Activated T-helper 2 cell treated with anti-CD3 and anti-CD28 coated beads, Interferon-gamma antibody, Interleukin-2, Interleukin-4, amounts not matched to agents 10 μg/mL and 5 μg/mL and 100 μg/mL, durations not matched to agents 14 hours and 24 hours and 36 hours (primary cell): ENCODE results near the gene ZIC2. TPM values are rescaled to one million over a fixed set of nuclear protein-coding genes. Genes with fewer than 3 reads are reported as not detected.
A peak's percentile ranks its signal among the peaks of the same experiment; 100 is the strongest.

ENCODE experiments used
- DNase-seq: peaks from one replicate; pipeline ENCODE4 v3.0.0; 2021; ENCODE audit warnings: low spot score
- H3K27ac Mint-ChIP-seq: one replicate; pipeline ENCODE4 v1.8.0; 2021; ENCODE audit warnings: mixed read lengths
- H3K27me3 Mint-ChIP-seq: one replicate; pipeline ENCODE4 v1.8.0; 2021; ENCODE audit warnings: low read depth, mixed read lengths
- H3K36me3 Mint-ChIP-seq: one replicate; pipeline ENCODE4 v1.8.0; 2021; ENCODE audit warnings: low read depth, mixed read lengths
- H3K4me1 Mint-ChIP-seq: one replicate; pipeline ENCODE4 v1.8.0; 2021; ENCODE audit warnings: low read depth, mixed read lengths
- H3K4me3 Mint-ChIP-seq: one replicate; pipeline ENCODE4 v1.8.0; 2021; ENCODE audit warnings: low read depth, mild to moderate bottlenecking, moderate library complexity, mixed read lengths
- H3K9me3 Mint-ChIP-seq: one replicate; pipeline ENCODE4 v1.8.0; 2021; ENCODE audit warnings: mixed read lengths
- intact Hi-C: fragments of 100-400 bp; cut with micrococcal nuclease; formaldehyde crosslinking; loops from one replicate; pipeline ENCODE4 v1.15.1; 2023
- total RNA-seq: library from RNA; stranded (reverse); gene quantifications from 2 replicates; pipeline ENCODE4 v1.2.3, GENCODE V29; 2022

ZIC2 gene
- total RNA-seq, 1 donor from 2014 or later: not detected

DNA sequence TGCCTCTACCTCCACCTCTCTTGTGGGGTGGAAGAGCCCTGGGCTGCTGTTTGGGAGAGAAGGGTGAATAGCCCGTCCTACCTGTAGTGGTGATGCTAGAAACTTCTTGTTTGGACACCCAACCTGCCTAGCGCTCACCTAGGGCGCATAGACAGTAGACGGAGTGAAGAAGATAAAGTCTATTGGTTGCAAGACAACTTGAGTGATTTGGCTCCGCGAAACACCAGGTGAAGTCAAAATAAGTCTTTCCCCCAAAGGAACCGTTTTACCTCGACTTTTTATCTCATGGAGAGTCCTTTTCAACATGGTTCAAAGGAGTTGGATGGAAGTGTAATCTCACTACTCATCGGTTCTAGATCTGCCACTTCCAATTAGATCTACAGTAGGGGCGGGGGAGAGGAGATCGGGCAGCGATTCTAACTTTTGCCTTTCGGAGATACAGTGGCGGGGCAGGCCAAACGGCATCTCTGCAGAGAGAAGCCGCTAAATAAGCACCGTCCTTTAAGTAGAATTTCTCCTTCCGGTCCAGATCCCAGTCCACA is 9.3 kb upstream of the ZIC2 start:
- DNase-seq: no peak
- Mint-ChIP-seq H3K9me3 (peaks cover 4% of the 10 kb centered on the region), H3K4me3 (no peak overlapping the region), H3K4me1 (peaks cover 8% of the 10 kb centered on the region), H3K27ac (peak overlapping the region; percentile 42), H3K27me3 (peaks cover 74% of the 10 kb centered on the region), H3K36me3 (peaks cover 3% of the 10 kb centered on the region)
- intact Hi-C loops: loop anchor here (5.0 kb wide), 2 partner anchors 75 to 1945 kb away; no protein-coding TSS in a partner anchor

DNA sequence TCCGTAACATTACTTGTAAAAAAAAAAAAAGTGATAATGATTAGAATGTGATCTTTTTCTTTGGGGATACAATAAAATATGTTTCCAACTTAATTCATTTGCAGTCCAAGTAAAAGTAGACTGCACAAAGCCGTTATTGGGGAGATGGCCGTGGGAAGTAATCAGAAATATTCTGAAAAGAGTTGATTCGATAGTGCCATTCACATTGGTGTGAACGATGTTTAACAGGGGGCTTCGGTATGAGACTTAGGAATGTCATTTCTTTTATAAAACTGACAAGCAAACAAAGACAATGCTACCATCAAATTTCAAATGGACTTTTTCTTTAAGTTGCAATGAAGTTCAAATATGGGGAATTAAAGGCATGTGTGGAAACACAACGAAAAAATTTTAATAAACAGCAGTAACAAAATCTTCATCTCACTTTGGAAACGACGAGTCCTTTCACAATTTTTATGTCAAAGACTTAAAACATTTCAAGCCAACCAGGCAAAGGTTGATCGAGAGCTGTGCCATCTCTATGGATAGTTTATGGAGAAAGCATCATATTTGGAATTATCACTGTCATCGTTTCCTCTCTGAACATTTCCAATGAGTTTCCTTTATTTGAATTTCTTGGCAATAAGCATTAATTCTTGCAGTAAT is 8.3 kb upstream of the ZIC2 start:
- Mint-ChIP-seq H3K36me3 (peaks cover 3% of the 10 kb centered on the region), H3K27ac (no peak overlapping the region), H3K9me3 (peaks cover 4% of the 10 kb centered on the region), H3K4me3 (no peak overlapping the region), H3K27me3 (peaks cover 76% of the 10 kb centered on the region), H3K4me1 (peaks cover 6% of the 10 kb centered on the region)
- intact Hi-C loops: loop anchor here (5.0 kb wide), 2 partner anchors 76 to 1944 kb away; no protein-coding TSS in a partner anchor
- DNase-seq: no peak

DNA sequence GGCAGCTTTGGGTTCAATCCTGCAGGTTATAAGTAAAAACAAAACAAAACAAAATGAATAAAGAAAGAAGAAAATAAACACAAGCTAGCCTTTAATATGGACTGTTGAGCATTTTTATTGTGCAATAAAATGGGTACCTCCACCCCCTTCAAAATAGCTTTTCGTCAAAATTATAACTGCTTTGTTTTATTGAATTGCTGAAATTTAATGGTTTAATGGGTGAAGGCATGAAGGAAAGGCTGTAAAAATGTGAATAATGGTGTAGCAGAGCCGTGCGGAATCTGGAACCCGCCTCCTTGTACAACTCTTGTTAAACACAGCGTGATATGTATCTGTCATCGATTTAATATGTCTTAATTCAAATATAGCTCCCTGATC is 7.8 kb upstream of the ZIC2 start:
- Mint-ChIP-seq H3K27ac (no peak overlapping the region), H3K9me3 (peaks cover 4% of the 10 kb centered on the region), H3K4me3 (no peak overlapping the region), H3K27me3 (peaks cover 81% of the 10 kb centered on the region), H3K36me3 (peaks cover 3% of the 10 kb centered on the region), H3K4me1 (peaks cover 6% of the 10 kb centered on the region)
- intact Hi-C loops: loop anchor here (2.0 to 5.0 kb wide), 4 partner anchors 15 to 1944 kb away; no protein-coding TSS in a partner anchor
- DNase-seq: no peak

DNA sequence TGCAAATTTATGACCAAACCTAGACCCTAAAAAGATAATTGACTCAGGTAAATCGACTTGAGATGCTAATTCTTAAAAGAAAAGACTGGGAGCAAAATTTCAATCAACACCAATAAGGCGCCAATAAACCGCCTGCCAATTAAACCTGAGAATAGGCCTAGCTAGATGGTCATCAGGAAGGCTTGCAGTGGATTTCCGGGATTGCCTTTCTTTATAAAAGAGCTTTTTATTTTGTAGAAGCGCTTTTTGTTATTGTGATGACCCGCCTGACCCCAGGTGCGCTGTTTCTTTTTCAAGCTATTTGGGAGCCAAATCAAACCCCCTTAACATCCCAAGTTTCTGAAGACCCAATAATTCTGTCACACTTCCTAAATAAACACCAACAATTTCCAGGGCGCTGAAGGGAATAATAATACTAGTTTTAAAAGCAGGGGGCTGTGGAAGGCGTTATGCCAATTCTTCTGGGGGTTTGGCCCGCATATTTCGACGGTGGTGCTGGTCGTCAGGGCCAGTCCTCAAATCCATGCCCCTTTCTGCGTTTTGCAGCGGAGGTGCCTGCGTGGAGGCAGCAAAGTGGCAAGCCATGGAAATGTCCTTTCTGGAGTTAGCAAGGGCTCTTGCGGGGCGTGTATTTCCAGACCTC is 7.2 kb upstream of the ZIC2 start:
- H3K9me3 Mint-ChIP-seq: peaks cover 4% of the 10 kb centered on the region
- DNase-seq: no peak
- H3K27ac Mint-ChIP-seq: no peak overlapping the region
- H3K4me3 Mint-ChIP-seq: no peak overlapping the region
- intact Hi-C loops: loop anchor here (2.0 to 5.0 kb wide), 4 partner anchors 16 to 1943 kb away; no protein-coding TSS in a partner anchor
- no peaks in the 10 kb centered on the region for H3K36me3 Mint-ChIP-seq
- H3K27me3 Mint-ChIP-seq: peaks cover 80% of the 10 kb centered on the region
- H3K4me1 Mint-ChIP-seq: peaks cover 2% of the 10 kb centered on the region

DNA sequence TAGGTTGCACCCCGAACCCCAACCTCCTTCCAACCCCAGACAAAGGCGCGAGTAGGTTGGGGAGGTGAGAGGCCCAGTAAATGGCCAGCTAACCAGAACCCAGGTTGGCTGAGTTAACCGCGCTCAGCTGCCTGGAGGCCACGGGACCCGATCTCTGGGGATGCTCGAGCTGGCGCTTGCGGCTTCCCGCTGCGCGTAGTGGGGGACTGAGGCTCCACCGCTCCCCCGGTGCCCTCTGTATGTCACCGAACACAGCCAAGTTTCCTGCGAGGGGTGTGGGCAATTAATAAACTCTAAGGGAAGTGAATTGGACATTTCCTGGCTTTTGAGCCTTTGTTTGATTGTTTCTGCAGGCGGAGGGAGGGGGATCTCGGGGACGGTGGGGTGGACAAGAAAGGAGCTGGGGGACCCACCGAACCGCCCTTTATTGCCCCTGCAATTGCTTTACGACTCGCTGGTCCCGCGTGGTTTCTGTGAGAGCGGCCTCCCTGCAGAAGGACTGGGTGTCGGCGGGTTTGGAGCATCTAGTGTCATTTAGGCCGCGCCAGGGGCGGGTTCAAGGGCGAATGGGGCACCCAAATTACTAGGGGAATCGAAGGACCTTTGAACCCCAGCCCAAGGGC is 6.5 kb upstream of the ZIC2 start:
- DNase-seq: no peak
- Mint-ChIP-seq H3K27me3 (peaks cover 80% of the 10 kb centered on the region), H3K9me3 (peaks cover 4% of the 10 kb centered on the region), H3K27ac (no peak overlapping the region), H3K4me3 (no peak overlapping the region), H3K4me1 (peaks cover 2% of the 10 kb centered on the region), H3K36me3 (no peaks in the 10 kb centered on the region)
- intact Hi-C loops: loop anchor here (2.0 to 5.0 kb wide), 5 partner anchors 16 to 1942 kb away; no protein-coding TSS in a partner anchor

DNA sequence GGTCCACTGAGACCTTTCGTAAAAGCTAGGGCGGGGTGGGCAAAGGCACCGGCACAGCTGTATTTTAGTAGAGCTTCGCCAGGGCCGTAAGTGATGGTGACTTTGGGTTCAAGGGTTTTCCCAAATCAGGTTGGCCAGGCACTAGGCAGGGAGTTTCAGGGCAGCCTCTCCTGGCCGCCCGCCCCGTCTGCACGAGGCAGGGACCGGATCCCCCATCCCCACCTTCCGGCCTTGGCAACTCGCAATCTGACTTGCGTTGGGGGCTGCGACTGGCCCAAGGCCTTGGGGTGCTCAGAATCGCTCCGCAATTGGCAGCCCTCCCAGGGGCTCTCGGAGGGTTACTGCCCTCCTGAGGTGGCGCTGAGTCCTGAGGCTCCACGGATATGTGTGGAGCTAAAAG is 6.0 kb upstream of the ZIC2 start:
- Mint-ChIP-seq H3K27me3 (peaks cover 78% of the 10 kb centered on the region), H3K27ac (no peak overlapping the region), H3K36me3 (no peaks in the 10 kb centered on the region), H3K4me3 (no peak overlapping the region), H3K9me3 (peaks cover 4% of the 10 kb centered on the region), H3K4me1 (peaks cover 2% of the 10 kb centered on the region)
- intact Hi-C loops: loop anchor here (2.0 to 5.0 kb wide), 3 partner anchors 17 to 318 kb away; no protein-coding TSS in a partner anchor
- DNase-seq: no peak

- no peak for DNase-seq
- Mint-ChIP-seq H3K4me3 (no peak overlapping the region), H3K9me3 (peaks cover 4% of the 10 kb centered on the region), H3K4me1 (peaks cover 2% of the 10 kb centered on the region), H3K36me3 (no peaks in the 10 kb centered on the region), H3K27ac (no peak overlapping the region), H3K27me3 (peaks cover 76% of the 10 kb centered on the region)
- intact Hi-C loops: loop anchor here (5.0 kb wide), 1 partner anchor 319 kb away; no protein-coding TSS in a partner anchor
These were observed 5.0 kb upstream of the ZIC2 start for GRCh38 chr13:99976575-99976974.

- no peak for DNase-seq
- Mint-ChIP-seq H3K4me3 (no peak overlapping the region), H3K36me3 (no peaks in the 10 kb centered on the region), H3K27me3 (peaks cover 70% of the 10 kb centered on the region), H3K27ac (no peak overlapping the region), H3K9me3 (peaks cover under 1% of the 10 kb centered on the region), H3K4me1 (no peaks in the 10 kb centered on the region)
- intact Hi-C loops: loop anchor here (5.0 kb wide), 1 partner anchor 320 kb away; no protein-coding TSS in a partner anchor
These were observed 4.2 kb upstream of the ZIC2 start for GRCh38 chr13:99977334-99977911.

- Mint-ChIP-seq H3K4me1 (no peaks in the 10 kb centered on the region), H3K27ac (no peak overlapping the region), H3K9me3 (no peaks in the 10 kb centered on the region), H3K36me3 (no peaks in the 10 kb centered on the region), H3K27me3 (peaks cover 70% of the 10 kb centered on the region), H3K4me3 (no peak overlapping the region)
- DNase-seq: no peak
- intact Hi-C loops: loop anchor here (5.0 kb wide), 1 partner anchor 321 kb away; no protein-coding TSS in a partner anchor
These were observed 3.4 kb upstream of the ZIC2 start for GRCh38 chr13:99977912-99978798.

GRCh38 chr13:99978799-99979452 is 2.7 kb upstream of the ZIC2 start:
- intact Hi-C loops: loop anchor here (5.0 kb wide), 1 partner anchor 322 kb away; no protein-coding TSS in a partner anchor

DNA sequence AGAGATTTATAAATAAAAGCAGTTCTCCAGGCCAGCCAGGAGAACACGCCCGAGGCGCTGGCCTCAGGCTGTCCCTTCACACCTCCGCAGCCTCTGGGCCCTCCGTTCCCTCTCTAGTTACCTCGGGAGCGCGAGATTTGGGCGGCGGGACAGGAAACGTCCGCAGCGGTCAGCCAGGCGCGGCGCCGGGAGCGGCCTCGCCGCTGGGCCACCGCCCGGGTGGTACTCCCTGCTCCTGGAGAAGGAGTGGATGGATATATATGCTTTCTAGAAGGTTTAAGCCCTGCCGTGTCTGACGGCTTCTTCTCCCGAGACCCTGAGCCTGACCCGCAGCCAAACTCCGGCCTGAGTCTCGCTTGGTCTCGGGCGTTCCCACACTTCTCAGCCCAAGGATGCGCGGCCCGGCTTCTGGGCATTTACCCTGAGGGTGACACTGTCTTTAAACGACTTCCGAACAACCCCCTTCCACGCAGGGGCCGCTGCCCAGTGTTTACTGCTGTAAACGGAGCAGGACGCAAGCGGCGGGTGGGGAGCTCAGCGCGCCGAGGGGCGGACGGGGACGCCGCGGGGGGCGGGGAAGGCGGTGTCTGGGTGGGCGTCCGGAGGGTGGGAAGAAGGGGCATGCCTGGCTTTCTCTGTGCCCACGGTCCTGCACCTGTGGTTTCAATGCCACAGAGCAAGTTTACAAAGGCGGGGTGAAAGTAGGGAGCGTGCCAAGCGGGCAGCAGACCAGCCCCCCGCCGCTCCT is 2.0 kb upstream of the ZIC2 start:
- H3K27ac Mint-ChIP-seq: no peak overlapping the region
- H3K4me1 Mint-ChIP-seq: no peaks in the 10 kb centered on the region
- H3K9me3 Mint-ChIP-seq: peaks cover 5% of the 10 kb centered on the region
- no peaks in the 10 kb centered on the region for H3K36me3 Mint-ChIP-seq
- no peak overlapping the region for H3K4me3 Mint-ChIP-seq
- peaks cover 70% of the 10 kb centered on the region for H3K27me3 Mint-ChIP-seq
- intact Hi-C loops: loop anchor here (5.0 kb wide), 2 partner anchors 258 to 322 kb away; no protein-coding TSS in a partner anchor
- DNase-seq: no peak

More at GRCh38 chr13:99978799-99979452, 2.7 kb upstream of the ZIC2 start:
- Mint-ChIP-seq H3K4me1 (no peaks in the 10 kb centered on the region), H3K36me3 (no peaks in the 10 kb centered on the region), H3K27ac (no peak overlapping the region), H3K27me3 (peaks cover 70% of the 10 kb centered on the region), H3K9me3 (no peaks in the 10 kb centered on the region), H3K4me3 (no peak overlapping the region)
- DNase-seq: no peak
